MM.1S (cell line): ENCODE data around the gene DCLK2.

ENCODE experiments used
- CTCF ChIP-seq: fragments of 300-600 bp; sonication (generic); IDR thresholded peaks from 2 replicates; pipeline ENCODE4 v1.5.1; 2016; ENCODE audit warnings: antibody characterized with exemption, low read length, mixed read lengths
- EZH2 ChIP-seq: fragments of 300-600 bp; sonication (generic); optimal IDR thresholded peaks from 2 replicates; pipeline ENCODE3; 2017; ENCODE audit warnings: low read depth, mild to moderate bottlenecking, antibody characterized with exemption, low read length, mixed read lengths
- EZH2phosphoT487 ChIP-seq: fragments of 300-600 bp; sonication (generic); IDR thresholded peaks from 2 replicates; pipeline ENCODE4 v1.6.1; 2018; ENCODE audit warnings: antibody characterized with exemption, low read length

- TF ChIP-seq EZH2 (no peak), CTCF (no peak), EZH2phosphoT487 (no peak)
Measured at GRCh38 chr4:150061086-150061776, 17.0 kb upstream of the DCLK2 start.
